ENCODE data around the gene DSCAM.

Gene DSCAM

DNA sequence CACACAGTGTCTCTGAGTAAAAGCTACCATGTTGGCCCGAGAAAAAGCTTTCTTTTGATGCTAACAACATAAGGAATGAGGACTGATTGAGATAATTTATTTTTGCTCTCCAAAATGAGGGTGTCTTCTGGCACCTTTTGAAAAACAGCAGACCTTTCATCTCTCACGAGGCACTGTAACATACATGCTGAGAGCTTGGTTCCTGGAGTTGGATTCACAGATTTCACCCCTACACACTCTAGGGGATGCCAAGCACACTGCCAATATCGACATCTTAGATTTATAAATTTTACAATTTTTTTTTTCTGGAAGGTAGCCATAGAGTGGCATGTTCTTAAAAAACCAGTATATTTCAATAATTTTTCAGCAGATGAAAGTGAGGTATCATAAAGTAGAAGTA is 408.3 kb downstream of the DSCAM start:
- DNase-seq, result no peak

- DNase-seq, result no peak
Observed at GRCh38 chr21:40436261-40436660, 410.7 kb downstream of the DSCAM start.

GRCh38 chr21:40433538-40433937 is 413.4 kb downstream of the DSCAM start:
- no peak for DNase-seq

GRCh38 chr21:40425981-40426380 is 421.0 kb downstream of the DSCAM start:
- DNase-seq, result no peak

GRCh38 chr21:40422896-40423635 is 423.9 kb downstream of the DSCAM start:
- DNase-seq, result no peak

GRCh38 chr21:40421121-40421520 is 425.8 kb downstream of the DSCAM start:
- DNase-seq, result no peak

DNA sequence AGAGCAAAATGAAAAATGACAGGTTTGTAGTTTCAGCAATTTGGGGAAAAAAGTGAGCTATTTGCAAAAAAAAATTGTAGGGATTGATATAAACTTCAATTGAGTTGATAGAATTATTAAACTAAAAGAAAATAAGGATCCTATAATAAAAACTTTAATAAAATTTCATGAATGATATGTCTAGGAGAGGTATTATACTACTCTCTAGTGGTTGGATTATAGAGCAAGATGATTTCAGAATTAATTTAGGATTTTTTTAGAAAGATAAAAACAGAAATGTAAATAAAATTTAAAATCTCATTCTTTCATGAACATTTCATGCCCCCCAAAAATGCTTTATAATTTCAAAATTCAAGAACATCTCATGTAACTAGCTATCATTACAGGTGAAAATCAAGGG is 430.4 kb downstream of the DSCAM start:
- no peak for DNase-seq

GRCh38 chr21:40408561-40408960 is 438.4 kb downstream of the DSCAM start:
- no peak for DNase-seq

DNA sequence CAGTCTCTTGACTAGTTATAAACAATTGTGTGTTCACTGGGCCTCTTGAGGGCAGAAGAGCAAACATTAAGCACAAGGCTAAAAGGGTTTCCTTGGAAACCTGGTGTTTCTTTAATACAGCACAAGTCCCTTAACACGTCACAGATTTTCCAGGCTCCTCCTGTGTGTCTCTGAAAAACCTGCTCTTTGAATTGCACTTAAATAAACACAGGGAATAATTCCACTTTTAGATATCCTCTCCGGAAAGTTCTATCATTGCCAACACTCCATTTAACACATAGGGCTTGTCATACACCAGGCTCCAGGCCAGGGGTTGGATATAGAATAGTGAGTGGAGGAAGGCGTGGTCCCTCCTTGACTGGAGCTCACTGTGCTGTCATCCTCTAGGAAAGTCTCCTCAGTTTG is 442.6 kb downstream of the DSCAM start:
- DNase-seq, result no peak

- DNase-seq, result no peak
Observed at GRCh38 chr21:40402884-40403582, 443.9 kb downstream of the DSCAM start.

DNA sequence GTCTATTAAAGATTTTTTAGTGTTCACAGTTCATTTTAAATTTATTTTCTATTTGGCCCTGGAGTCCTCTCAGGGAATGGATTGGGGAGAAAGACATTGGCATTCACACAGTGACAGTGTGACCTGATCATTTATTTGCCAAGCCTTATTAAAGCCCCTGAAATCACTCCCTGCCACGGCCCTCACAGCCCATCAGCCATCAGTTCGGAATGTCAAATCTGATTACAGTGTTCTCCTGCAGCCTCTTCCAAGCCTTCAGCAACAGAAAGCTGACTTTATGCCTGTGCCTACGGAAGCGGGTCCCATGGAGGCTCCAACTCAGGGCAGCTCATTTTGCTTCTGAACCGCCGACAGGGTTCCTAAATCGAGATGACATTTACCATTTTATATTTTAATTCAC is 451.2 kb downstream of the DSCAM start:
- no peak for DNase-seq

- no peak for DNase-seq
Observed at GRCh38 chr21:40393066-40393465, 453.9 kb downstream of the DSCAM start.

DNA sequence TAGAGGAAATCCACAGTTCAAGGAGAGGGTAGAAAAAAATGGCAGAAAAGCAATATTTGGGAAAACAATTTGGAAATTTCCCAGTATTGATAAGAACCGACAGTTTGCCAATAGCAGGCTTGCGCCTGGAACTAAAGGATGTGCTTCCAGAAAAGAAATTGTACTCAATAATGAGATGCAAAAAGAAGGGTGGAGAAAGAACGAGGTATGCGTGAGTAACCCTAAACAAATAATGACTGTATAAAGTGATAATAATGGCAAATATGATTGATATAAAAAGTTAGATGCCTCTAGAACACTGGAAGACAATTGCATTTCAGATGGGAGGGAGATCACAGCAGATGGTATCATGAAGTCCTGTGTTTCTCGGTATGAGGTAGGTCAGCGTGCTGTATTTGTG is 458.9 kb downstream of the DSCAM start:
- DNase-seq, result no peak

- no peak for DNase-seq
Observed at GRCh38 chr21:40386981-40387747, 459.8 kb downstream of the DSCAM start.

DNA sequence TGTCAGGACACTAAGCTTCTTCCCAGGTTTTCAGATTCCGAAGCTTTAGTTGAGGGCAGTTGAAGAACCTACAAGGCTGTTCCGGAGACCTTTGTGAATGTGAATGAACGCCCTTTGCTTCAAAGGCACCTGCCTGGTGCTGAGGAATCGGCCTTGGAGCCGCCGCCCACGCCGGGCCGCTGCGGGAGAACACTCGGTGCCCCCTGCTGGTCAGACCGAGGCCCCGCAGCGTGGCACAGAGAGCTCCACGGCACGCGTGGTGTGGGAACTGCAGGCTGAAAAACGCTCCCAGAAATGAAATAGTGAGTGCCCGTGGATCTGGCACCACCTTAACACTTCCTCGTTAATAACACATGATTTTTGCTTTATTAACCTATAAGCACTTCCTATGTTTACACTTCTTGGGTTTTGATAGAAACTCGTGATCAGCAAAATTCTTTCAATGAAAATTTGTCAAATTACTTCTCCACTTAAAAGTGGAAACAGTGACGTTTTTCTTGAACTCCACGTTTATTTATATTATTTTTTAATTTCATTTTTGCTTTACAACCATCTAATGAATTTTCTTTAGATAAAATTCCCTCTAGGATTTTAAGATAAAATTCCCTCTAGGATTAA is 460.6 kb downstream of the DSCAM start:
- peak; percentile 13 for DNase-seq

DNA sequence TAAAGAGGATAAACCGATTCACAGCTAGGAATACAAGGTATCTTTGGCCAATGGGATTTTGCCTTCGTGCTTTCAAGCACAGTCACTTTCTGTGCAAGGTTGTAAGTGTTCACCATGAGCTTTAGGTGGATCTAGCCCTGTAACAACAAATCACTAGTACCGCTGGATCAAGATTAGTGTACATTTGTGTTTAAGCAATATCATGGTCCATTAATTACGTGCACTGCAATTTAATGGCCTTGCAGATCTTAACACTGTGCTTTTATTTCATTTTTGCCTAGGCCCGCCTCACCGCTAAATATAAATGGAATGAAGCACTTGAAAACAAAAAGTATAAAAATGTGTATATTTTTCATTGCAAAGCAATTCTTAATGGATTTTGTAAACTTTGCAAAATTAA is 461.1 kb downstream of the DSCAM start:
- DNase-seq, result no peak

- no peak for DNase-seq
Observed at GRCh38 chr21:40383951-40384350, 463.0 kb downstream of the DSCAM start.

- no peak for DNase-seq
Observed at GRCh38 chr21:40381111-40381510, 465.8 kb downstream of the DSCAM start.

DNA sequence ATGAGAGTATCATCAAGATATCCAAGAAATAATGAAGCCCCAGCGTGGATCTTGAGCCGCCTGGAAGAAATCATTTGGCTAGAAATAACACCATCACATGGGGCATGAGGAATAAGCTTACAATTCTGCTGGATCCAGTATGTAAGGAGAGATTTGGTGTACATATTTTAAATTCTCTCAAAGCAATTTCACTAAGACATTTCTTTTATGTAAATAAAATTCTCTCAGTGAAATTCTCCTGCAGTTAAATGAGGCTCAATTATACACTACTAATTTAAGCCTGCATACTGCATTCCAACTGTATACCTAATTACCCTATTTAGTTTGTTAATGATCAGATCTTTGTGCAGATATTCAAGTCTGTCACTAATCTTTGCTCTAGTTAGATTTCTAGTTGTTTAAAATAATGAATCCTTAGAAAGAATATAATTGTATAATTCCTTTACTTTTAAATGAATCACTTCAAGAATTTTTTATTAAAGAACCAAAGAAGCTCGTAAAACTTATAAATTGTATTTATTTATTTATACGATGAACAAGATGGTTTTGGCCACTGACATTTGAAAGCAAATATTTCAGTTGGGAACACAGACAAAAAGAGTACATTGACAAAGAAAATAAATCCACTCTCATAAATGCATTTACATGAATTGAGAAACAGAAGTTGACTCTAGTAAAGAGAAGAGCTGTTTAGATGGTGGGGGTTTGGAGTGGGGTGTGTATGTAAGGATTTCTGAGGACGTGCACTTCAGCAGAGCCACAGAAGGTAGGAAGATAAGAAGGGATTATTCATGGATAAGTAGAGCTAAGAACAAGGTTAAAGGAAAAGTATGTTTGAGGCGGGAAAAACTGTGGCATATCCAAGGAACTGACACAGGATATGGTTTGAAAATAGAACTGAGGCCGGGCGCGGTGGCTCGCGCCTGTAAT is 466.8 kb downstream of the DSCAM start:
- DNase-seq, result no peak

GRCh38 chr21:40377135-40377534 is 469.8 kb downstream of the DSCAM start:
- DNase-seq, result no peak

- DNase-seq, result peak; percentile 8
Observed at GRCh38 chr21:40373761-40374160, 473.2 kb downstream of the DSCAM start.

GRCh38 chr21:40372506-40372905 is 474.5 kb downstream of the DSCAM start:
- no peak for DNase-seq
